Right renal cortex interstitium (tissue), 3 donors: ENCODE measurements around the gene AIFM3. TPM values are rescaled to one million over a fixed set of nuclear protein-coding genes. Genes with fewer than 3 reads are reported as not detected.
A peak's percentile ranks its signal among the peaks of the same experiment; 100 is the strongest.
"Not testable (repeated sequence)": the region's sequence is repeated elsewhere in the genome, so short reads cannot be mapped to it uniquely, and the experiment has no call there.

Experiments used
- DNase-seq, 3 donors: peaks; one replicate each; pipeline ENCODE4 v3.0.0-alpha.2; 2013; ENCODE audit warnings: low read depth in 3 of 3, low spot score in 2 of 3
- polyA plus RNA-seq, 3 donors: library from polyadenylated mRNA; unstranded; fragments of 120-200 nt; gene quantifications; one replicate each; pipeline ENCODE4 v1.2.1, GENCODE V29; 2013; ENCODE audit not compliant: insufficient read length in 3 of 3

Gene AIFM3
- polyA plus RNA-seq, 3 donors = 0.69 to 0.97 (median 0.76) TPM

DNA sequence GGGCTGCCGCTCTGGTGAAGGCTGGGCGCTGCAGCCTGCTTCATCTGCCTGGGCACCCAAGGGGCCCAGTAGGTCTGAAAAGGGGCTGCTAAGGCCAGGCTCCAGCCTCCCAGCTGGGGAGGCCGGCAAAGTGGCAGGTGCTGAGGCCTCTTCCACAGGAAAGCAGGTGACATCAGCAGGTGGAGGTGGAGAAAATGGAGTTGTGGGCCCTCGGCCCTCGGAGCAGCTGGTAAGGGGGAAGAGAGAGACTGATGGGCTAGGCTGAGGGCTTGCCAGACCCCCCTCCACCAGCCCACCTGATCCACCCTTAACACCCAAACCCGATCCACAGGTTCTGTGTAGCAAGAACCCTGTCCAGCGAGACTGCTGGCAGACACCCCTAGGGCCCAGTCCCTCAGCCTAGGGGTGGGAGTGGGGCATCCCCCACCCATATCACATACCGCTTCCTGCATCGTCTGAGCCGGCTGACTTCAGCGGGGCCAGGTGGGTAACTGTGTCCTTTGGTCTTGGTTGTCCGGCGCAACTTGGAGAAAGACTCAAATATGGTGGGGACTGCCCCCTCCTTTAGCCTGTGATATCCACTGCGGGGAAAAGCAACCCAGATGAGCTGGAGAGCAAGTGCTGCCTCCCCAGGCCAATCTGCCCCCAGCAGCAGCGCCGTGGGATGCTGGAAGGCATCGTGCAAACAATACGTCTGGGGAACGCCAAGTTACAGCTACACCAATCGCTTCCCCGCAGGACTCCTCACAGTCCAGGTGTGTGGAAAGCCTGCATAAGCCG lies 33.3 kb downstream of the AIFM3 start:
- no peak for DNase-seq

DNA sequence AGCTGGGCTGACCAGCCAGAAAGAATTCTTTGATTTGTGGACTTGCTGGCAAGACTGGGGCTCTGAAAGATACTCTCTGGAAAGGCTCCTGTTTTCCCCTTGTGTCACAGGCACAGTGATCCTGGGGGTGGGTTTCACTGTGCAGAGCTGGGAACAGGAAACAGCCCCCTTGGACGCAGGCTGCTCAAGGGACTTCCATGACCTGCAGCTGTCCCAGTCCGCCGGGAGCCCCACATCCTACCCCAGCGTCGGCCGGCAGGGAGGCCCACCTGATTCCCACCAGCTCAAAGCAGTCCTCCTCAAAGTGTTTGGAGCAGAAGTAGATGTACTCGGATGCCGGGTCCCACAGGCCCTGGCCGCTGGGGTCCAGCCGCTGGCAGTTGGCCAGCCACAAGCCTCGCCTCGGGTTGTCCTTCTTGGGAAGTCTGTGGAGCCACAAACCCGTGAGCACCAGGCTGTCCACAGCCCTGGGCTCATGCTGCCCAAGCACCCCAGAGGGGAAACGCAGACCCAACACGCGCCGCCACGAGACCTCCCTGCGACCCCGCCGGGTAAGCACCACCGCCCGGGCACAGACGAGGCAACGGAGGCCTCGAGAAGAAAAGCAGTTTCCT lies 34.0 kb downstream of the AIFM3 start:
- DNase-seq = no peak

DNA sequence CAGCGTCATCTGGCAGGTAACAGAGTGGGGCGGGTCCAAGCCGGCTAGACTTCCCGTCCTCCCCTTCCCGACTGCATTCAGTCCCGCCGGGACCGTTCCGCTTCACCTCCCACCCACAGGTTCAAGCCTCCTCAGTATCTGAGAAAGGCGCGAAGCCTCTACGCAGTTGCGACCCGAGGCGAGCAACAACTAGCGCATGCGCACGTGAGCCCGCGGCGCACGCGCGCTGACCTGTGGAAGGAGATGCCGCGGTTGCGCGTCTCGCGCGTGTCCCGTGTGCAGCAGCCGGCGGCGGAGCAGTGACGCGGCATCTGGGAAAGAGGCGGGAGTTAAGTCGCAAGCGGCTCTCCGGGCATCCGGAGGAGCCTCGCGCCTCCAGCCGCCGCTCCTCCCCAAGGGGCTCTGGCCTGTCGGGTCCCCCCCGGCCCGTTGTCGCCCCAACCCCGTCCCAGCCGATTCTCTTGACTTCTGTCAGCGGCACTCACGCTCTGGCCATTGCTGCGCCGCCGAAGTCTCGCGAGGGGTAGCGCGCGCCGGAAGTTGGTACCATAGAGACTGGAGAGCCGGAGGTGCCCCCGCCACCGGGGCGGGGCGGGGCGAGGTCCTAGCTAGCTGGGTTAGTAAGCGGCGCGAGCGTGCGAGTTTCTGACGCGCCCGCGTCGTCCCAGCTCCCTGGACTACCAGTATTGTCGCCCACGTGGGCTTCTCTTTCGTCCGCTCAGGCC lies 34.7 kb downstream of the AIFM3 start, which contains the start of gene THAP7:
THAP7 (minus strand) TSS at position 518 of the 725 bp plus-strand sequence; CDS start at position 311, 207 bp downstream.
- peak; percentile 88 to 91 (median 90) for DNase-seq

DNA sequence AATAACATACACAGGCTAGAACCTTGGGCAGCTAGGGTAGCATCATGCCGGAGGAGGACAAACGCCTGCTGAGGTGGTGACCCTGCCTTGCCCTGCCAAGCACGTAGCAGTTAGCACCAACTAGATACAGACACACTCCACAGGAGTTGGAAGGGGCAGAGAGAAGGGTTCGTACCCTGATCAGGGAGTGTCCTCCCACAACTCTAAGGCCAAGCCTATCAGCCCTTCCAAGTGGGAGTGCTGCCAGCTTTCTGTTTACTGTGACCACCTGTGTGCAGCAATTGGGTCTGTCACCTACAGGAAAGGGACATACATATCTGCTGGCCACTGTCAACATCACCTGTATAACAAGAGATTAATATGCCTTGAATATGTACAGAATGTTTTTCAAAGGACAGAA lies 36.7 kb downstream of the AIFM3 start:
- no peak for DNase-seq

DNA sequence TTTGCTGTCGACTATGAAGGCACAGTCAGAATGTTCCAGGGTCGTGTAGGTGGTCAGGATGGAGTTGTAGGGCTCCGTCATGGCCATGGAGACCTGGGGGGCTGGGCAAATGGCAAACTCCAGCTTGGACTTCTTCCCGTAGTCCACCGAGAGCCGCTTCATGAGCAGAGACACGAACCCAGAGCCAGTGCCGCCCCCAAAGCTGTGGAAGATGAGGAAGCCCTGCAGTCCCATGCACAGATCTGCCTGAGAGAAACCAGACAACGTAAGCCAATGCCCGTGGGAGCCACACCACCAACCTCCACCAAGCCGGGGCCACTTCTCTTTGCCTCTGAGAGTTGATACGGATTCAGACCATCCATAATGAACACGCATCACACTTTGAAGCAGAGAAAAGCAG lies 42.2 kb downstream of the AIFM3 start:
- not testable (repeated sequence) for DNase-seq

DNA sequence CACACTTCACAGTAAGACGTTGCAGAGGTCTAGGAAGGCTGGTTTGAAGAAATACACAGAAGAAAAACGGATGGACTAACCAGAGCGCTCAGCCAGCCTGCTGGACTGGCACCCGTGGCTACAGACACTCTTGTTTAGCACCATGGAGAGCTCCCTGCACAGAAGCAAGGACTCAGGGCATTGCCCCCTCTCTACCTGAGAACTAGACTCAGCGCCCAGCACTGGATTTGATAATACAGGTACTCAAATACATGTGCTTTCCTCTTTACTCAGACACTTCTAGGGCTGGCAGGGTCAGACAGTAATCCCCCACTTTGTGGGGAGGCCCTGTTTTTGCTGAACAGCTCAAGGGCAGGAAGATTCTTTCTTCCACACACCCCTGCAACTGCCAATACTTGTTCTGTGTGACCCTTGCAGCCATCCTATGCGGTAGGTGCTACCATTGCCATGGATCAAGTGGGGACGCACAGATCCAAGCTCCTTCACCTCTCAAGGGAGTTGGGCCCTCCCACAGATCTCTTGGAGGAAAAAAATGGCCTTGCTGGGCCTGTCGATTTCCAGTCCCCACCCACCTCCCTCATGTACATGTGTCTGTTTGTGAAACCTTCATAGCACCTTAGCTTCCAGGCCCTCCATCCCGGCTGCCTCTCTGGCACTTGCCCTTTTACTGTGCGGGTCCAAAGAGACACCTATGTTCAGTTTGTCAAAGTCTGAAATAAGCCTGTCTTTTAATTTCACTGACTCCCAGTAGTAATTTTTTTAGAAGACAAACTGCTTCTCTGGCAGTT lies 42.8 kb downstream of the AIFM3 start:
- peak in 2 of 3 donors; percentile 62 to 67 for DNase-seq

DNA sequence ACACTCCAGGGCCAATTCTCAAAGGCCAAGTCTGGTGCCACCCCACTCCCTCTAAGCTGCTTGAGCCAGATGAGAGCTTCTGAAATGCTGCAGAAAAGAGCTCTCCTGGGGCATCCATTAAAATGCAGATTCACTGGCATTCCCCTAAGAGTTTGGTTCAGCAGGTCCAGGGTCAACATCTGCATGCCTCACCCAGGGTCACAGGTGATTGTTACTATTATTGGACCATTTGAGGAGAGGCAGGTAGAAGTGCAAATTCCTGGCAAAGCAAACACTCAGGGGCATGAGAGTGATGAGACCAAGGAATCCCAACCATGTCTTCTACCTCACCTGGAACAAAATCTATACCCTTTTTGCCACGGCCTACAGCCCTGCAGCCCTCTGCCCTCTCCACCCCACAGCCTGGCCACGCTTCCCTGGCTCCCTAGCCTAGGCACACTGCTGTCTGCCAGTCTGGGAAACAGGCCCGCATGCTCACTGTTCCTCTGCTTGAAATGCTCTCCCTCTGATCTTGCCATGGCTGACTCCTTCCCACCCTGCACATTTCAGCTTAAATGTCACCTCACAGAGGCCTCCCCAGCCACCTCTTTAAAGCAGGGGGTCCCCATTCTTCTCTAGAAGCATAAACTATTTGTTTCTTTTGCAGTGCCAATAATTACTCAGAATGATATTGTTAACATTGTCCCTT lies 43.5 kb downstream of the AIFM3 start:
- no peak for DNase-seq

DNA sequence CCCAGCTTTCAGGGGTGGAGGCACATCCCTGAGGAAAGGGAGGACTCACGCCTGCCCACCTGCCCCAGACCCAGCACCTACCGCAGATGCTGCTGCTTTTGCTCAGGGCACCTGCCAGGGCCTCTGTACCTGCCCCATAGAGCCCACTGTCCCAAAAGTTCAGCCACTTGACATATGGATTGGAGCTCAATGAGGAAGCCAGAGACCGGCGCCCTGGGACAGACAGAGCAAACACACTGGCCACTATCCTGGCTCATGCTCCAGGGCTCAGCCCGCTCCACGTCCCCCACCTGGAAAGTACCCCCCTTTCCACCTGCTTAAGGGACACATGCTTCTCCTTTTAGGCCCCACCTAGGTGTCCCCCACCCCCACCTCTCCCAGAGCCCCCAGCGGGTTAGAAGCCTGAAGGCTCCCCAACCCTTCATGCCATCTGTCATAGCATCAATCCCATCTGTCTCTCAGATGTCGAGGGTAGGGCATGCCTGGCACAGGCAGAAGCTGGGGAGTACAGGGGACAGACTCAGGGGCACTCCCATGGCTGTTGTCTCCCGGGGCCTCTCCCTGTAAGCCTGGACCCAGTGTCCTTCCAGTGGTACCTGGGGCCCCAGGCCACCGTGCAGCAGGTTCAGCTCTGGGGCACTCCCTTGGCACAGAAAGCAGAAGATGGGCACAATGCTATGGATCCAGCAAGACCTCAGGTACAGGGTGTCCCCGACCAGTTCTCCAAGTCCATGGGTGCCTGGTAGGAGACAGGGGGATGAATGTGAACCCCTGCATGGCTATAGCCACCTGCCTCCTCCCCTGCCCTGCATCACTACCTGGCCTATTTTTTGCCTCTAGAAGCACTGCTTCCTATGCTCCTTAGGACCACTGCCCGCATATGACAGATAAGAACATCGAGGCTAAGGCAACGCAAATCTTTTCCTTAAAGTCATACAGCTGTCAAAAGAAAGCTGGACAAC lies 45.7 kb downstream of the AIFM3 start:
- DNase-seq = no peak

DNA sequence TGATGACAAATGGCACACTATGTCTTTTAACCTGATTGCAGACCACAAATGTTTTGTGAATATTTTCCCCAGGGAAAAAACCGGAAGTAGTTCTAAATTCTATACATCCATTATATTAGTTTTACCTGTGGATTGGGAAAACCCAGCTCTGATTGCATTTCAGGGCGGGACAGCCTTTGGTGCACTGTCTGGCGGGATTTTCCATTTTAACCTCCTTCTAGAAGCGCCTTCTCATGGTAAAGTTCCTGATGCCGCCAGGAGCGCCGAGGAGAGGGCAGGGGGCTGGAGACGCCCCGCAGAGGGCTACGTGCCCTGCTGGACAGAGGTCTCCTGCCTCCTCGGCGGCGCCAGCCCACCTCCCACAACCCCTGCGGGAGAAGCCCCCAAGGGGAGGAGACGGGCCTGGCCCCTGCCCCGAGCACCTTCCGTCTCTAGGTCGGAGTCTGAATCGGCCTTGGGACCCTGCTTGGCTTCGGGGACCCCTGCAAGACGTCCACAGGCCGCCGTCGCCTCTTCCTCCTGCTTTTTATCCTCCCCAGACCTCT lies 46.7 kb downstream of the AIFM3 start:
- no peak for DNase-seq

DNA sequence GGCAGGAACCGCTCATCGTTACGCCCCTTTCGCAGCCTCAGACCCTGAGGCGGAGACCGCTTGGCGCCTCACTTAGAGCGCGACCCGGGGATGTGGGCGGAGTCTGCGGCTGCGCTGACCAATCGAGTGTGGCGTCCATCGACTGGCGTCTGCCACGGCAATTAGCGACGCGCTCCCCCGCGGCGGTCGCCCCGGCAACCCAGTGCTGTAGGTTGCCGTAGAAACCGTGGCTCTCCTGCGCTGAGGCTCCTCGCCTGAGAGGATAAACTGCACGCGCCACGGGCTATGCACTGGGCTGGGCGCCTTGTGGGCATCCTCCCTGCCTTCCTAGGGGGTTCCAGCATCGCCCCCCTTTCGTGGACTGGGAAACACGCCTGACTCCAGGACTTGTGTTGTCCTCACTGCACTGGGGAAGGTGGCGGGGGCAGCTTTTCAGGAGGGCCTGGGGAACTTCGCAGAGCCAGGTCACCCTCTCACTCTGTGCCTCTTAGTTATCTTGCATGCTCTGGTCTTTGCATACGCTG lies 47.2 kb downstream of the AIFM3 start:
- peak; percentile 85 to 89 (median 89) for DNase-seq

DNA sequence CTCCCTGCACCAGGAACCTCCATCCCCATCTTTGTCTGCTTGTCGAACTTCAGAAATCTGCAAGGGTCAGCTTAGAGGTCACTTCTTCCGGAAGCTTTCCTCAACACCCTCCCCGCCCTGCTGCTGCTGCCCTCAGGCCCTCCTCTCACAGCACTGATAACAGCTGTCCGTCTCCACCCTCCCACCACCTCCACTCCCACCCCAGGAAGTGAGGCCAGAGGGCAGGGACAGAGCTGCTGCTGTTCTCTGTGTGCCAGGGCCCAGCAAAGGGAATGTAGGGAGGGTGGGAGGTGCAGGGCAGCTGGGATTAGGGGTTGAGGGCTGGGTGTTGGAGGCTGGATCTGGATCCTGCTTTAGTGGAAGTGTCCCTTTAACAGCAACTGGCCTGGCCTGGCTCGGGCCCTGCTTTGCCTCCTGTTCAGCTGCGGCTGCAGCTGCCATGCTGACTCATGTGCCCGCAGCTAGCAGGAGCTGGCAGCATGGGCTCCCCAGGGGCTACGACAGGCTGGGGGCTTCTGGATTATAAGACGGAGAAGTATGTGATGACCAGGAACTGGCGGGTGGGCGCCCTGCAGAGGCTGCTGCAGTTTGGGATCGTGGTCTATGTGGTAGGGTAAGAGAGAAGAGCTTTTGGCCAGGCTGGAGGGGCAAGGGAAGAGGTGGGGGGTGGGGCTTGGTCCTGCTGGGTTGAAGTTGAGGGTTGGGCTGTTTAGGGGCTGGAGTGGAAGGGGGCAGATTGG lies 47.8 kb downstream of the AIFM3 start, which contains the start of gene P2RX6:
P2RX6 (plus strand) TSS at position 440 of the 740 bp plus-strand sequence; CDS start at position 450, 10 bp downstream.
- no peak for DNase-seq

DNA sequence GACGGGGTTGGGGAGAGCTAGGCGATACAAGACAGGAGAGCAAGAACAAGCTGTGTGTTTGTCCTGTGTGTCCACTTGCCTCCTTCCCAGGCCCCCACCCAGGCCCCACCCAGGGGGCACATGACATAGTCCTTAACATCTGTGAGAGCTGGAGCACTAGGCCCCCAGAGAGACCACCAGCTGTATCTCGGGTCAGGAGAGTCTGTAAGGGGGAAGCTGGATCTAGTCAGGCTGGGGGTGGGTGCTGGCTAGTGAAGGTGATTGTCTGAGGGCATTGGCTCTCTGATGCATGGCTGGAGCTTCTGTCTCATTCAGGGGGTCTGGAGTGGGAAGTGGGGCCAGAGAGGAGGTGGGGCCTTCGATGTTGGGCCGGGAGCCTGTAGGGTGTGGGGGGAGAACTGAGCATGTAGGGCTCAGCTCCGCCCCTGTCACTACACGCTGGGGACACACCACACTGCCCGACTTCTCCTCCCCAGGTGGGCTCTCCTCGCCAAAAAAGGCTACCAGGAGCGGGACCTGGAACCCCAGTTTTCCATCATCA lies 48.5 kb downstream of the AIFM3 start:
- DNase-seq = no peak

DNA sequence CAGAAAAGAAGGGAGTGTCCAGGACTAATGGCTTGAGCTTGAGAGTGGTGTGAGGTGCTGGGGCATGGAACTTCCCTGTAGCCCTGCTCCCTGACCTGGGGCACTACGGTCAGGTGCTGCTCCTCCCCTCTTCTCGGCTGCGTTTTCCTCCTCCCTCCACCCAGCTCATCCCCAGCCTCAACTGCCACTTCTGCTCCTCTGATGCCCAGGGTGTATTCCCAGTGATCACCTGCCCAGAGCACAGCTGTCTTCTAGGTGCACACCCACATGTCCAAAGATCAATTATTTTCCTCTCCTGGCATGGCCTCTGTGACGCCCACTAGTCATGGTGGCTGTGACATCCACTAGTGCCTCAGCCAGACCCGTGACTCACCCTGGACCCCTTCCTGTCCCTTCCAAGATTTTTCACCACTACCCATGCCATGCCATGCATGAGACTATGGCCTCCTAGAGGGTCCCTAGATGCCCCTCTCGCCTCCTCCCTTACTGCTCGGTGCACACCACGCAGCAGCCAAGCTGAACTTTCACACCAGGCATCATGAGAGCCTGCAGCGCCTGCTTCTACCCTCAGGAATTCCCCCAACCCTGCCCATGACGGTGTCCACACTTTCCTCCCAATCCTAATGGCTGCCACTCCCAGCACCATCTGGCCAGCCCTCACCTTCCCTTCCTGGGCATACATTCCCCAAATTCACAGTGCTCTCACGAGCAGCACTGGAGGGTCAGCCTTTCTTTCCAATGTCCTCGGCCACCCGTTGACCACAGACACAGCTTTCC lies 49.8 kb downstream of the AIFM3 start:
- no peak for DNase-seq

DNA sequence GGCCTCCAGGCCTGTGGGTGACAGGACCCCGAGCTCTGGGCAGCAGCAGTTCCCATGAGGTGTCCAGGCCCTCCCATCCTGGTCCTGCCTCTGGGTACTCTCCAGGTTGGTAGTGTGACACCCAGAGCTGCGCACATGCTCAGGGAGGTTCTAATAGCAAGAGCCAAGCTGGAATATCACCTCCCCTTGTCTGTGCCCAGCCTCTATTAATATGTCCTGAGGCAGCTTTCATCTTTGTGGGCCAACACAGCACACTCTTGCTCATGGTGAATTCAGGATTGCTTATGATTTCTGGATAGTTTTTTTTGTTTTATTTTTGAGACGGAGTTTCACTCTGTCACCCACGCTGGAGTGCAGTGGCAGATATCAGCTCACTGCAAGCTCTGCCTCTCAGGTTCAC lies 51.3 kb downstream of the AIFM3 start:
- no peak for DNase-seq

DNA sequence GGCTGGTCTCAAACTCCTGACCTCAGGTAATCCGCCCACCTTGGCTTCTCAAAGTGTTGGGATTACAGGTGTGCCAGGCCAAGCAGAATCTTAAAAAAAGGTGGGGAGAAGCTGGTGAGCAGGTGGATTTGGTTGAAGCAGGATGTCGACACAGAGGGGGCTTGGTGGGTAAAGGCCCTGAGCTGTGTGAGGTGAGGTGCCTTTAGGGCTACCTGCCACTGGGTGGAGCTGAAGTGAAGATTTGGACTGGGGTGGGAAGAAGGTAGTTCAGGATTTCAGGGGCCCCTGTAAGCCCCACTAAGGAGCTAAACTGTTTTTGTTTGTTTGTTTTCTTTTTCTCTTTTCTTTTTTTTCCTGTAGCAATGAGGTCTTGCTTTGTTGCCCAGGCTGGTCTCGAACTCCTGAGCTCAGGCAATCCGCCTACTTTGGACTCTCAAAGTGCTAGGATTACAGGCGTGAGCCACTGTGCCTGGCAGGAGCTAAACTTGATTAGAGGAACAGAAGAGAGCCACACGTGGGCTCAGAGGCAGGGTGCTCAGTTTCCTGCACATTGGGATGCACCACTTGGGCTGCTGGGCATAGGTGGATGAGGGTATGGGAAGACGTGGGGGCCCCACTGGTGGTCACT lies 53.9 kb downstream of the AIFM3 start:
- DNase-seq = no peak

DNA sequence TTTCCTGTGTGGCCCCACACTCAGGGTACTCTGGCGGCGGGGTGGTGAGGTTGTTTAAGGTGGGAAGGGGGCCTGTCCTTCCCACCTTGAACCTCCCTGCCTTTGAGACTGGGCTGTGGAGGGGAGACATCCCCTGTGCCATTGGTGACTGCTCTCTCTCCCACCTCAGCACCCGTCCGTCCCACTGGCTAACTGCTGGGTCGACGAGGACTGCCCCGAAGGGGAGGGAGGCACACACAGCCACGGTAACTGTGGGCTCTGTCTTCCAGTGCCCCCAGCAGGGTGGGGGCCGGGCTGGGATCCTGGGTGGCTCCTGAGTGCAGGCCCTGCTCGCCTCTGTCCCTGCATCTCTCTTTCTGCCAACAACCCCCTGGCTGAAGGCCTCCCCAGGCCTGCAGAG lies 55.5 kb downstream of the AIFM3 start:
- no peak for DNase-seq
